Stimulated activated CD4-positive, alpha-beta T cell treated with anti-CD3 and anti-CD28 coated beads, Interleukin-1b, Interleukin-23, amount 100 ng/mL, for 24 hours (primary cell): Measurements from ENCODE around the gene TFDP3.

Source experiments
- DNase-seq, 4 experiments: peaks; one replicate each; pipeline ENCODE4 v3.0.0-alpha.2; 2020; ENCODE audit warnings: low read depth in 4 of 4, low spot score in 1 of 4

TFDP3 gene

GRCh38 chrX:133218329-133218728 lies at the start of gene TFDP3:
TFDP3 (minus strand) TSS chrX:133218354; CDS start chrX:133218259, 95 bp downstream.
- DNase-seq = no peak

- DNase-seq = no peak
Observed at GRCh38 chrX:133267621-133268020, 49.5 kb upstream of the TFDP3 start.

- no peak for DNase-seq
Observed at GRCh38 chrX:133265331-133265730, 47.2 kb upstream of the TFDP3 start.

- DNase-seq = no peak
Observed at GRCh38 chrX:133258481-133258880, 40.3 kb upstream of the TFDP3 start.

- no peak for DNase-seq
Observed at GRCh38 chrX:133254666-133255065, 36.5 kb upstream of the TFDP3 start.

- no peak for DNase-seq
Observed at GRCh38 chrX:133251204-133251603, 33.0 kb upstream of the TFDP3 start.

- DNase-seq = no peak
Observed at GRCh38 chrX:133250184-133251100, 32.3 kb upstream of the TFDP3 start.

GRCh38 chrX:133249266-133250058 lies 31.3 kb upstream of the TFDP3 start:
- DNase-seq = no peak

- no peak for DNase-seq
Observed at GRCh38 chrX:133248177-133248576, 30.0 kb upstream of the TFDP3 start.

GRCh38 chrX:133246921-133247320 lies 28.8 kb upstream of the TFDP3 start:
- no peak for DNase-seq

GRCh38 chrX:133235830-133236229 lies 17.7 kb upstream of the TFDP3 start:
- DNase-seq = no peak

- DNase-seq = no peak
Observed at GRCh38 chrX:133232331-133232730, 14.2 kb upstream of the TFDP3 start.

- no peak for DNase-seq
Observed at GRCh38 chrX:133229361-133229760, 11.2 kb upstream of the TFDP3 start.

GRCh38 chrX:133215747-133216146 lies 2.4 kb downstream of the TFDP3 start:
- no peak for DNase-seq

- no peak for DNase-seq
Observed at GRCh38 chrX:133215017-133215416, 3.1 kb downstream of the TFDP3 start.

- DNase-seq = no peak
Observed at GRCh38 chrX:133214301-133214700, 3.9 kb downstream of the TFDP3 start.

GRCh38 chrX:133213117-133213516 lies 5.0 kb downstream of the TFDP3 start:
- no peak for DNase-seq

- no peak for DNase-seq
Observed at GRCh38 chrX:133207751-133208150, 10.4 kb downstream of the TFDP3 start.

- no peak for DNase-seq
Observed at GRCh38 chrX:133191739-133192039, 26.5 kb downstream of the TFDP3 start.

- DNase-seq = no peak
Observed at GRCh38 chrX:133190877-133191738, 27.0 kb downstream of the TFDP3 start.

GRCh38 chrX:133189195-133189594 lies 29.0 kb downstream of the TFDP3 start:
- DNase-seq = no peak
